Left ventricle myocardium inferior (tissue), 1 donor: Measurements from ENCODE around the gene KRTAP1-4. TPM values are rescaled to one million over a fixed set of nuclear protein-coding genes. Genes with fewer than 3 reads are reported as not detected.
"Not testable (repeated sequence)": the region's sequence is repeated elsewhere in the genome, so short reads cannot be mapped to it uniquely, and the experiment has no call there.

Experiments
- DNase-seq: peaks from one replicate; pipeline ENCODE4 v3.0.0-alpha.2; 2020
- H3K27ac ChIP-seq: fragments of 200-600 bp; replicated peaks from 2 replicates; pipeline ENCODE4 v1.8.0; 2021
- H3K27me3 ChIP-seq: fragments of 200-600 bp; 2 replicates; pipeline ENCODE4 v1.8.0; 2021; ENCODE audit warnings: low read depth
- H3K36me3 ChIP-seq: fragments of 200-600 bp; 2 replicates; pipeline ENCODE4 v1.8.0; 2021
- H3K4me1 ChIP-seq: fragments of 200-600 bp; 2 replicates; pipeline ENCODE4 v1.8.0; 2021
- H3K4me3 ChIP-seq: fragments of 200-600 bp; 2 replicates; pipeline ENCODE4 v1.8.0; 2021; ENCODE audit warnings: mild to moderate bottlenecking, moderate library complexity
- H3K9me3 ChIP-seq: fragments of 200-600 bp; replicated peaks from 2 replicates; pipeline ENCODE4 v1.8.0; 2021
- intact Hi-C: fragments of 100-400 bp; cut with micrococcal nuclease; formaldehyde crosslinking; loops from one replicate; pipeline ENCODE4 v1.11.0; 2022
- total RNA-seq: library from RNA; stranded (reverse); fragmentation: NEBNext Ultra II Directional; extraction: Animal tissue kit (Norgen Biotek cat#: 25700); gene quantifications from one replicate; pipeline ENCODE4 v1.2.1, GENCODE V29; 2021
- TF ChIP-seq, protein P1 (sequence below): fragments of 200-600 bp; IDR thresholded peaks from 2 replicates; pipeline ENCODE4 v1.8.0; 2021; ENCODE audit warnings: antibody characterized with exemption, mild to moderate bottlenecking, borderline replicate concordance
- donor health status: DM: no; HTN: yes; CAD: no; lungs with severe emphysema.

Gene KRTAP1-4
- total RNA-seq, 1 donor from 2014 or later = not detected

DNA sequence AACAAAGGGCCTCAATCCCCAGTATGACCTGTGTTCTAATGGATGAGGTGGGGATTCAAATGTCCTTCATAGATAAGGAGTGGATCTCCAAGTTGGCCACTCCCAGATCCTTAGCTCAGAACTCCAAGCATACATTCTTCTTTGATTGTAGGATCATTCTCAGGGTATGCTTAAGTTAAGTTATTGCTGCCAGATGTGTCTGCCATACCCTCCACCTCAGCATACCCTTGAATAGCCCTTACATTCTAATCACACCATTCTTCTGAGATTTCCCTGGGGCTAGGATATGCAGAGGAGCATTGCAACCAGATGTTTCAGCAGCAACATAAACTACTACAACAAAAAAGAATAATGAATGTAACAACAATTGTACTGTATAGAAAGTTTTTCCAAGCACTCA, 37.3 kb upstream of the KRTAP1-4 start:
- TF ChIP-seq, protein P1, sequence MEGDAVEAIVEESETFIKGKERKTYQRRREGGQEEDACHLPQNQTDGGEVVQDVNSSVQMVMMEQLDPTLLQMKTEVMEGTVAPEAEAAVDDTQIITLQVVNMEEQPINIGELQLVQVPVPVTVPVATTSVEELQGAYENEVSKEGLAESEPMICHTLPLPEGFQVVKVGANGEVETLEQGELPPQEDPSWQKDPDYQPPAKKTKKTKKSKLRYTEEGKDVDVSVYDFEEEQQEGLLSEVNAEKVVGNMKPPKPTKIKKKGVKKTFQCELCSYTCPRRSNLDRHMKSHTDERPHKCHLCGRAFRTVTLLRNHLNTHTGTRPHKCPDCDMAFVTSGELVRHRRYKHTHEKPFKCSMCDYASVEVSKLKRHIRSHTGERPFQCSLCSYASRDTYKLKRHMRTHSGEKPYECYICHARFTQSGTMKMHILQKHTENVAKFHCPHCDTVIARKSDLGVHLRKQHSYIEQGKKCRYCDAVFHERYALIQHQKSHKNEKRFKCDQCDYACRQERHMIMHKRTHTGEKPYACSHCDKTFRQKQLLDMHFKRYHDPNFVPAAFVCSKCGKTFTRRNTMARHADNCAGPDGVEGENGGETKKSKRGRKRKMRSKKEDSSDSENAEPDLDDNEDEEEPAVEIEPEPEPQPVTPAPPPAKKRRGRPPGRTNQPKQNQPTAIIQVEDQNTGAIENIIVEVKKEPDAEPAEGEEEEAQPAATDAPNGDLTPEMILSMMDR = no peak
- H3K27ac ChIP-seq = no peak overlapping the region
- no peak overlapping the region for H3K4me3 ChIP-seq
- intact Hi-C loops = no loop called here
- DNase-seq = no peak
- H3K27me3 ChIP-seq = peaks cover 44% of the 10 kb centered on the region
- no peaks in the 10 kb centered on the region for H3K4me1 ChIP-seq
- H3K9me3 ChIP-seq = no peaks in the 10 kb centered on the region
- no peaks in the 10 kb centered on the region for H3K36me3 ChIP-seq

DNA sequence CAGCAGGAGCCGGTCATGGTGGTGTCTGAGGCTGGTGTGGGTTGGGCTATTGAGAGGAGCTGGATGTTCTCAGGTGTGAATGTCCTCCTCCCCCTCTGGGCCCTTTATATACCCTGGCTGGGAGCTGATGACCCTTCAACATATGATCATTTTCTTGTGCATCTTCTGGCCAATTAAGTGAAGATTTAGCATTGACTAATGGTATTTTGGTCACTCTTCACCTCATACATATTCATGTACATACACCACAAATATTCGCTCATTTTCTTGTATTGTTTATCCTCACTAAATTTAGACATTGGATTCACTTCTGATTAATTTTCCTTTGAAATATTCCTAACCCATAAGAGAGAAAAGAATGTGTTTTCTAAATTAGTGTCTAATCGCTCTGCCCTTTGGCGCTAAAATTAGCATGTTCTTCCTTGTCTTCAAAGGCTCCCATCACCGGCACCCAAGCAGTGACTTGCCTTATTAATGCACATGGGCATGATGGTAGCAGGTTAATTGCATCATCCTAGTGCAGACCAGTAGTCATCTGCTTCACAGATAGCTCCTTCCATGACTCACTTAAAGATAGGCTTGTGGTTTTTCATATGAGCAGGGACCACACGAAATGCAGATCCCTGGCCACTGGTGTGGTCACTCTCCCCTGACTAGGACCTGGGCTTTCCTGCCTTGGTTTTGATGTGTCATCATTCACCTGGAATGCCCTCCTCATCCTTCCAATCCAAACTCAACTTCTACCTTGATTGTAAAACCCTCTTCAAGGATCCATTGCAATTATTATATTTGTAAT, 36.0 kb upstream of the KRTAP1-4 start, which contains the start of gene KRTAP2-4:
KRTAP2-4 (minus strand) TSS at position 51 of the 796 bp plus-strand sequence; CDS start at position 17, 34 bp downstream.
- Histone ChIP-seq H3K4me3 (no peak within 1 kb of the TSS), H3K27ac (no peak within 1 kb of the TSS), H3K27me3 (peaks cover 56% of the 10 kb centered on the region), H3K4me1 (no peaks in the 10 kb centered on the region), H3K9me3 (no peaks in the 10 kb centered on the region), H3K36me3 (no peaks in the 10 kb centered on the region)
- DNase-seq = no peak
- intact Hi-C loops = no loop called here
- TF ChIP-seq, protein P1 = no peak

DNA sequence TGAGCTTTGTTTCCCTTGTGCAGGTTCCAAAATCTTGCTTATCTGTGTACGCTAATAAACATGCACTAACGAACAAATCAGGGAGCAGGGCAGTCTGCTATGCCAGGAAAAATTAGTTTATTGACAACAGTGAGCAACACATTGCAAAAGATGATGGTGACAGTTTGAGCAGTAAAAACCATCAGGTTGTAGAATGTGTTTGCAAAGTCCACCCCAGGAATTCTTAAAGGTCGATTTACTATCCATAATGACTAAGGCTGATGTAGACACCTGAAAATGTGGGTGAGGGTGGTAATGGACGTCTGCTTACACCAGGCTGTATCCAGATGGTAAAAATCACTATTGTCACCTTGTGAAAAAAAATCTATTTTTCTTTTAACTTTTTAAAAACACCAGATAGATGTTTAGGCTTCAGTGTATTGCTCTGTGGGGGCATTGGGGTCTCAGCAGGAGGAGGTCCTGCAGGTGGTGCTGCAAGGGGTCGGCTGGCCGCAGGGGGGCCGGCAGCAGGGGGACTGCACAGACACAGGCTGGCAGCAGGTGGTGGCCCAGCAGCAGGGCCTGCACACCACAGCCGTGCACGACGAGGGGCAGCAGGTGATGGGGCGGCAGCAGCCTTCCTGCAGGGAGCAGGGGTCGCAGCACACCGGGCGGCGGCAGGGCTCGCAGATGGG, 35.2 kb upstream of the KRTAP1-4 start:
- H3K4me3 ChIP-seq, DNase-seq, H3K36me3 ChIP-seq, intact Hi-C loops, H3K4me1 ChIP-seq, H3K9me3 ChIP-seq, H3K27ac ChIP-seq: not testable (repeated sequence)
- H3K27me3 ChIP-seq = peaks cover 65% of the 10 kb centered on the region

DNA sequence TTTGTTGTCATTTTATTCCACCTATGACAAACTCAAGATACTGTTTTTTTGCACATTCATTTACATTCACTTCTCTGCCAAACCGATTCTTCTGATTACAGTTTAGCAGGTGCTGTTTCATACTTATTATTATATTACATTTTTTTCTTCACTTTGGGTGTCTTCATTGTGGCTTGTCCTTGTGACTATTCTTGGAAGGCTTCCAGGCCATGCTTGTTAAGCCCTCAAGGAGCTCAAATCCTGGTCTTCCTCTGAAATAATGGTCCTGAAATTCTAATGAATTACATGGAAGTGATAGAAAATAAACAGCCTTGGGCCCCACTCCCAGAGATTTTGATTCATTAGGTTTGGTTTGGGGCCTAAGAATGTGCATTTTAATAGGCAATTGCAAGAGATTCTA, 34.3 kb upstream of the KRTAP1-4 start:
- no peak for DNase-seq
- peaks cover 68% of the 10 kb centered on the region for H3K27me3 ChIP-seq

DNA sequence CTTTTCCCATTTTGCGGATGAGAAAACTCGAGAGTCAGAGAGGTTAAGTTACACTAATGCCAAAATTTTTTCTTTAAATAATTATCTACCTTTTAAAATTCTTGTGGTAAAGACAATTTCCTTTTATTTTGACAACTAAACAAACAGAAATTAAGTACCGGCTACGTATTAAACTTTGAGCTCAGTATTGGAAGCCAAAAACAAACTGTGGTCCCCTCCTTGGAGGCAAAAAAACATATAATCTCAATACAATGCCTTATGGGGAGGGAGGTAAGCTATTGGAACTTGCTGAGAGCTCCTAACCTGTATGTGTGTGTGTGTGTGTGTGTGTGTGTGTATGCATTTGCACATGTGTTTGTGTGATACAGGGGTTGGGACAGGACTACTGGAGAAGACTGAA, 33.5 kb upstream of the KRTAP1-4 start:
- Histone ChIP-seq H3K36me3 (no peaks in the 10 kb centered on the region), H3K27ac (no peak overlapping the region), H3K9me3 (no peaks in the 10 kb centered on the region), H3K27me3 (peaks cover 77% of the 10 kb centered on the region), H3K4me3 (no peak overlapping the region), H3K4me1 (no peaks in the 10 kb centered on the region)
- TF ChIP-seq, protein P1 = no peak
- intact Hi-C loops = no loop called here
- no peak for DNase-seq

More for the DNA sequence above, 34.3 kb upstream of the KRTAP1-4 start:
- TF ChIP-seq, protein P1 = no peak
- intact Hi-C loops = no loop called here
- Histone ChIP-seq H3K4me3 (no peak overlapping the region), H3K27ac (no peak overlapping the region), H3K9me3 (no peaks in the 10 kb centered on the region), H3K4me1 (no peaks in the 10 kb centered on the region), H3K36me3 (no peaks in the 10 kb centered on the region)

DNA sequence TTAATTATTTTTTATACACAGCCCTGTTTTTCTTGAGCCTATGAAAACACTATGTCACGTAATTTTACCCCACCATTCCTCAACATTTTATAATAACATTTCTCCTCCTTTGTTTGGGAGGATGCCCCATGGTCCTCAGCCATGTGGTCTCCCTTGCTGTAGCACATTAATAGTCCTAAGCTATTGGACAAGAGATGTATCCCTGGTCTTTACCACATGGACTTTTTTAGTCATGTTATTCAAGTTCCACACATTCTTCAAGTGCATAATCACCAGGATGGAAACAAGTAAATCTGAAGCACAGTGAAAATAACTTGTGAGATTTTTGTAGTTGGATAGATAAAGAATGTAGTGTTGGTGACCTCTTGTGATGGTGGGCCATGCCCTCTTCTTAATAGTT, 32.0 kb upstream of the KRTAP1-4 start:
- Histone ChIP-seq H3K4me1 (no peaks in the 10 kb centered on the region), H3K27ac (no peak overlapping the region), H3K4me3 (no peak overlapping the region), H3K36me3 (no peaks in the 10 kb centered on the region), H3K27me3 (peaks cover 92% of the 10 kb centered on the region), H3K9me3 (peaks cover 8% of the 10 kb centered on the region)
- DNase-seq = no peak
- TF ChIP-seq, protein P1 = no peak
- intact Hi-C loops = no loop called here
